GM12873 (cell line): ENCODE measurements around the gene CNN2.

Experiments used
- CTCF ChIP-seq: IDR thresholded peaks from 2 replicates; pipeline ENCODE4 v1.5.1; 2012; ENCODE audit warnings: low read depth, mild to moderate bottlenecking, moderate library complexity, low read length, control low read depth; ENCODE audit not compliant: insufficient read depth; ENCODE audit errors: missing control alignments

The CNN2 gene

GRCh38 chr19:1053176-1054101 is 27.0 kb downstream of the CNN2 start:
- TF ChIP-seq CTCF: no peak

- no peak for TF ChIP-seq CTCF
Observed at GRCh38 chr19:1054102-1055027, 28.0 kb downstream of the CNN2 start.

- TF ChIP-seq CTCF: no peak
Observed at GRCh38 chr19:1055028-1055425, 28.6 kb downstream of the CNN2 start.

- no peak for TF ChIP-seq CTCF
Observed at GRCh38 chr19:1055886-1056620, 29.6 kb downstream of the CNN2 start.

- peak; percentile 54 for TF ChIP-seq CTCF
Observed at GRCh38 chr19:1057176-1057855, 30.9 kb downstream of the CNN2 start.

GRCh38 chr19:1058112-1058511 is 31.7 kb downstream of the CNN2 start:
- no peak for TF ChIP-seq CTCF
